Measurements from ENCODE around the gene PSMD1.

Gene PSMD1

DNA sequence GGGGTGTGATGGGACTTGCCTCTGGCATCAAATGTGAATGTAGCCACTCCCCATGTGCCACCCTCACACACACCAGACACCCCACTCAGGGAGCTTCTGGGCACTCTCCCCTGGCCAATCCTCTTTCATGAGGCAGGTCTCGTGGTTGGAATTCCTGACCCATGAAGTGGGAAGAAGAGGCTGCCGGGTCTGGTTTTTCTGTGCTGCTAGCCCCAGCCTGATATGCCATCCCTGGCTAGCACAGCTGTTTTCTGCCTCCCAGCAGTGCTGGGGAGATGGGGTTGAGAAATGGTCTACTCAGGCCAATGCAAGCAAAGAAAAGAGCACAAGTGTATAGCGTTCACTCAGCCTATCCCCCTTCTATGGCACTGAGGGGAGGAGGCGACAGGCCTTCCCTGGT is 20.5 kb upstream of the PSMD1 start:
- DNase-seq: no peak

DNA sequence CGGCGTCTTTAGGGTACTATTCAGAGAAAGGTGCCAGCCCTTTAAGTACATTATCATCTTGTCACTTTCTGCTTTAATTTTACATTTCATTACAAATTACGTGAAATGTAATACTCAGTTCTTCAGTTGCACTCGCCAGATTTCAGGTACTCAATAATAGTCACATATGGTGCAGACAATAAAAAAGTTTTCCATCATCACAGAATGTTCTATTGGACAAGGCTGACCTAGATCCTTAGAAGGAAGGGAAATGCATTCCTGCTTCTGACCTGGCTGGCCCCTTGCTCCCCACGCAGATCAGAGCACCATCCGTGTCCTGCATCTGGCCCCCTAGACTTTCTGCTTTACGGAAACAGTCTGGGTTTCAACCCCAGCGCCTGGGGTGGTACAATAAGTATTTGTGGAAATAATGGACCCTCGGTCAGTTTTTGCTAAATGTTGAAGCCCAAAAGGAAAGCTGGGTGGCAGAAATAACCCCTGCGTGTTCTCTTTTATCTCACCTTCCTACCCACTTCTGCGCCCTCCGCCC is 20.0 kb upstream of the PSMD1 start:
- no peak for DNase-seq

DNA sequence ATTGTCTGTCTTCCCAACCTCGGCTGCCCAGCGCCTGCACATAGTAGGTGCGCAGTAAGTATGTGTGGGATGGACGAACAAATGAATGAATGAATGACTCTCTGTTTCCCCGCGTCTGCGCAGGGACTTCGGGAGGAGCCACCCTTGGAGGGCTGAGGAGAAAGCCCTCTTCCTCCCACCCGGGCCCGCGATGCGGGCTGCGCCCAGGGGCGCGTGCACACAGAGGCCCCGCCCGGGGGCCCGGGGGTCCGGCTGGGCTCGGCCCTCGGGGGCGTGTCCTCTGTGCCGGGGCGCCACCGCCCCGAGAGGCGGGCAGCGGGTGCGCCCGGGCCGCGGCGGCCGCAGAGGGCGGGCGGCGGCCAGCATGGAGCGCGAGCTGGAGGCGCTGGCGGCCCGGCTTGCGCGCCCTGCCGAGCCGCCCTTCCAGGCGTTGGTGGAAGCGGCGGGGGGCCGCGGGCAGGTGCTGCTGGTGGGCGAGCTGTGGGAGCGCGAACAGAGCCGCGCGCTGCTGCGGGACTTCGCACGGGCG is 19.4 kb upstream of the PSMD1 start, which contains the start of gene C2orf72:
Gene C2orf72, plus strand, starts transcription at position 322 of the 529 bp plus-strand sequence. Its CDS starts 43 bp downstream, at position 365.
- DNase-seq: no peak

DNA sequence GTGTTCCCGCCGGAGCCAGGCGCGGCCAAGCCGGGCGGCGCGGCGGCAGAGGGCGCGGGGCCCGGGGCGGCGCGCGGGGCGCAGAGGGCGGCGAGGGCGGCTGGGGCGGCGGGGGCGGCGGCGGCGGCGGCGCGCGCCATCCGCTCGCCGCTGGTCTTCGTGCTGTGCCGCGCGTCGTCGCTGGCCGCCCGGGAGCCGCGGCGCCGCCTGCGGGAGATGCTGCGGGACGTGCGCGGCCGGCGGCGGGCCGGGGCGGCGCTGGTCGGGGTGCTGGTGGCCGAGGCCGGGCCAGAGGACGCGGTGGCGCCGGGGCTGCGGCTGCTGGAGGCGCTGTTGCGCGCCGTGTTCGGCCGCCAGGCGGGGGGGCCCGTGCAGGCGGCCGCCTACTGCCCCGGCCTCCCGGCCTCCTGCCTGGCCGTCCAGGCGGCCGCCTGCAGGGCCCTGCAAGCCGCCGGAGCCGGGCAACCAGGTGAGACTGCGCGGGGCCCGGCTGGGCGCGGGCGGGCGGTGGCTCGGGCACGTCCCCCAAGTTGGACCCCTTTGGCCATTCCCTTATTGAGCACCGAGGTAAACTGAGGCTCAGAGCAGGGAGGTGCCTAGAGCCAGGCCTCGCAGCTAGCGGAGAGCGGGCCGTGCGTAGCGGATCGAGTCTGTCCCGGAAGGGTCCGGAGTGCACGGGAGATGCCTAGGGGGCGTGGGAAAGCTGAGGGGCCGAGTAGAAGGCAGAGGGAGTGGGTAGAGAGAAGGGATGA is 18.8 kb upstream of the PSMD1 start:
- no peak for DNase-seq

DNA sequence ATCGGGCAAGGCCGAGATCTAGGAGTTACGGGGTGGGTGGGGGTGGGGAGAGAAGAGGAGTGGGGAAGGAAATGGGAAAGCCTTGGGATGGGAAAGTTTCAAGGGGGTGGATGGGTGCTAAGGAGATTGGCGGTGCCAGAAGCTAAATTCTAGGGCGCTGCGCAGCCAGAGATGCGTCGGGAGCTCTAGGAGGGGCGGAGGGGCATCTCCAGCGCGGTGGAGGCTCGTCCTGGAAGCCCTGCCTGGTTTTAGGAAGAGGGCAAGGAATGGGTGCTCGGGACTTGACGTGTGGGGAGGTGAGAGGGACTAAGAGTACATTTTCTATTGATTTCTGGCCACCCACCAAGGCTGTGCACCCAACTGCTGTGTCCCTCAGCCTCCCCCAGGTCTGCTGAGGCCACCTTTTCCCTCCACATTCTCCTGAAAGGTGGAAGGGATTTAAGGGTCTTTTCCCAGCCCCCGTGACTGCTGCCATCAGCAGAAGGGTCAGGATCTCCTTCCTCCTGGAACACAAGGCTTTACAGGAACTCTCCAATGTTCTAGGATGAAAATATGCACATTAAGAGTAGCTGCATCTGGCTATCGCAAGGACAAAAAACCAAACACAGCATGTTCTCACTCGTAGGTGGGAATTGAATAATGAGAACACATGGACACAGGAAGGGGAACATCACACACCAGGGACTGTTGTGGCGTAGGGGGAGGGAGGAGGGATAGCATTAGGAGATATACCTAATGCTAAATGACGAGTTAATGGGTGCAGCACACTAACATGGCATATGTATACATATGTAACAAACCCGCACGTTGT is 18.0 kb upstream of the PSMD1 start:
- no peak for DNase-seq

DNA sequence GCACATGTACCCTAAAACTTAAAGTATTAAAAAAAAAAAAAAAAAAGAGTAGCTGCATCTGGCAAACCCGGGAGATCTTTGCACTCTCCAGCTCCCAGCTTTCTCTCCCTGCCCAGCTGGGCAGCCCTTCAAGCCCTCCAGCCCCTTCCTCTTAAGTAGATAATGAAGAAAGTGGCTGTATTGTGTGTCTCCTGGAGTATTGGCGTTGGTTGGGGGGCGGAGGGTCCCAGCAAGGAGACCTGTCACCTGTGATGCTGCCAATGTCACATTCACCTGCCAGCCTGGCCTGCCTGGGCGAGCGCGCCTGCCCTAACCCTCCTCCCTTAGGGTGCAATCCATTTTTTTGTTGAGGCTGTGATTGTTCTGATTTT is 17.4 kb upstream of the PSMD1 start:
- DNase-seq: no peak

DNA sequence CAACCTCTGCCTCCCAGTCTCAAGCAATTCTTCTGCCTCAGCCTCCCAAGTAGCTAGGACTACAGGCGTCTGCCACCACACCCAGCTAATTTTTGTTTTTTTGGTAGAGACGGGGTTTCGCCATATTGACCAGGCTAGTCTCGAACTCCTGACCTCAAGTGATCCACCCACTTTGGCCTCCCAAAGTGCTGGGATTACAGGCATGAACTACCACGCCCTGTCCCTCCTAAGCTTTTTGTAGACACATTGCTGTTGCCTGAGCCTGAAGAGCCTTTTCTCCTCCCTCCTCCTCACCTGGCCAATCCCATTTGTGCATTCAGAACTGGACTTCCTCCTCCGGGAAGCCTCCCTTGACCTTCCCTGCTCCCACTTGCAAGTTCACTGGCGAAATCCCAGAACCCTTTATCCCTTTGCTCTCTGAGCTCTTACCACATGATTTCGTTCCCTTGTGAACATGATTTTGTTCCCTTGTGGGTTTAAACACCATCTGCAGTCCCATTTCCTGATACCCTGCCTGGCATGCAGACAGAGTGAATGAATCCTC is 16.8 kb upstream of the PSMD1 start:
- DNase-seq: no peak

DNA sequence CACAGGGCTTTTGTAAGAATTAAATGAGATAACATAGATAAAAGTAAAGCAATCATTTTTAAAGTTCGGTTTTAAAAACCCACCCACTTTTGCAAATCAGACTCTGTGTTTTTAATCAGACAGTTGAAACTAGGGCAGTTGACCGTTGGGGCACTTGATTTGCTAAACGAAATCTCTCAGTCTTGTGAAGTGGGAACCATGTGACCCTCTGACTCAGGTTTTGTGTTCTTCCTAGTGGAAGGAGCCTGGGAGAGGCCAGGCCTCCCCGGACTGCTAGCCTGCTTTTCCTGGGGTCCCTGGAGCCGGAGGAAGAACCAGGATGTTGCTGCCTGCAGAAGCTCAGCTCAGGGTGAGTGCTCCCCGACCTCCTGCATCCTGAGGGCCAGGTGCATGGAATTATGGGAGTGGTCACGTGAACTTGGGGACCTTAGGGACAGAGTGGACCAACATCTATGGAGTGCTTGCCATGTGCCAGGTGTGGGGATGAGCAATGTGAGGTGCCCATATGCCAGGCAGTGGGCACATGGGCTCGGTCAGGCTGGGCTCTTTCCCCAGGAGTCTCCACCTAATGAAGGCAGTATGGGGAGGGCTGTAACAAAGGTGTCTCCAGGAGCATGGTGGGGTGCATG is 15.5 kb upstream of the PSMD1 start:
- DNase-seq: no peak

DNA sequence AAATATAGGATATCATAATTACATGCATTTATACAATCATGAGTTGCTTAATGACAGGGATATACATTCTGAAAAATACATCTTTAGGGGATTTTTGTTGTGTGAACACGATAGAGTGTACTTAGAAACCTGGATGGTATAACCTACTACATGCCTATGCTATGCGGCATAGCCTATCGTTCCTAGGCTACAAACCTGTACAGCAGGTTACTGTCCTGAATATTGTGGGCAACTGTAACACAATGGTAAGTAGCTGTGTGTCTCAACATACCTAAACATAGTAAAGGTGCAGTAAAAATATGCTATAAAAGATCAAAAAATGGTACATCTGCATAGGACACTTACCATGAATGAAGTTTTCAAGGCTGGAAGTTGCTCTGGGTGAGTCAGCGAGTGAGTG is 12.9 kb upstream of the PSMD1 start:
- DNase-seq: no peak

DNA sequence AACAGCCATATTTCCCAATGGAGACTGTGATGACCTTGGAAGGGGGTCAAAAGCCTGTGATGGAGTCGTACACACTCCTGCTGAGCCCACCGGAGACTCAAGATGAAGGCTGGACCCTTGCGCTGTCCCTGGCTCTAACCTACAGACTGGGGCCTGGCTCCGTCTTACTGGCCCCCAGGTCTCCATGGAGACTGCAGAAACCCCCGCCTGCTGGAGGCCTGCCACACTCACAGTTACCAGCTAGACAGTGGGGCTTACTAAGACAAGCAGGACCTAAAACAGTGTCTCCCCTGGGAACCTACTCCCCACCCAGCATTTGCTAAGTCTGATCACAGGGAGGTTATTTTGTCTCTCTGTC is 9.8 kb upstream of the PSMD1 start:
- no peak for DNase-seq

DNA sequence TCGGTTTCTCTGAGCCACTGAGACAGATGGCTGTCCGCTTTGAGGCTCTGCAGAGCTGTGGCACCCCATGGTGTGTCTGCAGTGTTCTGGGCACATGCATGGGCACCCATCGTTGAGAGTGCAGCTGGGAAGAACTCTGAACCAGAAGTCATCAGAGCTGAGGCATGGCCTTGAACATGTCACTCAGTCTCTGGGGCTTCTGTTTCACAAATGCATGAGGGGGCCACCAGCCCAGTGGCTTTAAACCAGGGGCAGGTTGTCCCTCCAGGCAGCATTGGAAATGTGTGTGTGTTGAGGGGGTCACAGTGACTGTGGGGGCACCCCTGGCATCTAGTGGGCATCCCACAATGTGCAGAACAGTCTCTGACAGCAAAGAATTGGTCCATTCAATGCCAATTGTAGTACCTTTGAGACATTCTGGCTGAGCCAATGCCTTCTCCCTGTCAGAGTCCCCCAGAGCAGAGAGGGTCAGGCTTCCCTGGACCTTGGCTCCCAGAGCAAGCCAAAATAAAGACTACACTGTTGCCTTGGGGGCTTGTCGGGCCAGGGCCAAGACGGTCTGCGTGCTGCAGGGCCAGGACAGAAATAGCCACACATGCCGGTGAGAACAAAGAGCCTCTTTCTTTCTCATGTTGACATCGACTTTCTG is 9.3 kb upstream of the PSMD1 start:
- no peak for DNase-seq

DNA sequence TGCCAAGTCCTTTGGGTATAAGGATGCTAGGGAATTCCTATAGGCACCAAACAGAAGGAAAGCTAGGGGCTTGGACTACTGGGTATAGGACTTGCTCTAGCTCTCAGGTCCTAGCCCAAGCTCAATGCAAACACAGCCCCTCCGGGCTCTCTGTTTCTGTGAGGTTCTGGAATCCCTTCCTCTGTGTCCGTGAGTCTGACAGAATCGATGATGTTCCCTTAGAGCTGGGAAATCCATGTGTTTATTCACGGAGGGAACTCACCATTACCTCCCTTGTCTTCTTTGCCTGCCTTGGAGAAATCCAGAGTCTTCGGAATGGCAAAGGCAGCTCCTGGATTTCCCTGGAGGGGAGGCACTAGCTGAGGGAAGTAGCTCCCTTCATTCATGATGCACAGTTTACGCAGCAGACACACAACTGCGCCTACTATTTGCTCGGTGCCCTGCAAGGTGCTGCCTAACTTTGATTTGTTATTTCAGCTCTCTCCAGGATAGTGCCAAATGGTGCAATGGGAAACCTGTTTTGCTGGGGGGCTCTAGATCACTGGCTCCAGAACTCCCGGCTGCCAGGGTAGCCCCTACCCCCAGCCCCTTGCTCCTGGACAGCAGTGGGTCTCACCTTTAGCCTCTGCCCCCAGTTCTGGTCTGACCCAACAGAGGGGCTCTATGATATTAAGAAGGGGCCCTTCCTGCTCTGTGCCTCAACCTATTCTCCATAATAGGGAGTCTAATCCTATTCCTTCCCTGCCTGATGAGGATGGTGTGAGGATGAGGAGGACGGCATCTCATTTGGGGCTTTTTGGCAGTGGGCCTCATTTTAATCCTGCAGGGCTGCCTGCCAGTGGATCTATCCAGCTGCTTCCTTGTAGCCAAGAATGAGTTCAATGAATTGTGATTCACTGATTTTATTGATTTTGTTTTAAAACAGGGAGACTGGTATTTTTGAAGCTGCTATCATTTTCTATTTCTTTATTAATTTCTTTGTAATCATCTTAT is 8.4 kb upstream of the PSMD1 start:
- DNase-seq: no peak

DNA sequence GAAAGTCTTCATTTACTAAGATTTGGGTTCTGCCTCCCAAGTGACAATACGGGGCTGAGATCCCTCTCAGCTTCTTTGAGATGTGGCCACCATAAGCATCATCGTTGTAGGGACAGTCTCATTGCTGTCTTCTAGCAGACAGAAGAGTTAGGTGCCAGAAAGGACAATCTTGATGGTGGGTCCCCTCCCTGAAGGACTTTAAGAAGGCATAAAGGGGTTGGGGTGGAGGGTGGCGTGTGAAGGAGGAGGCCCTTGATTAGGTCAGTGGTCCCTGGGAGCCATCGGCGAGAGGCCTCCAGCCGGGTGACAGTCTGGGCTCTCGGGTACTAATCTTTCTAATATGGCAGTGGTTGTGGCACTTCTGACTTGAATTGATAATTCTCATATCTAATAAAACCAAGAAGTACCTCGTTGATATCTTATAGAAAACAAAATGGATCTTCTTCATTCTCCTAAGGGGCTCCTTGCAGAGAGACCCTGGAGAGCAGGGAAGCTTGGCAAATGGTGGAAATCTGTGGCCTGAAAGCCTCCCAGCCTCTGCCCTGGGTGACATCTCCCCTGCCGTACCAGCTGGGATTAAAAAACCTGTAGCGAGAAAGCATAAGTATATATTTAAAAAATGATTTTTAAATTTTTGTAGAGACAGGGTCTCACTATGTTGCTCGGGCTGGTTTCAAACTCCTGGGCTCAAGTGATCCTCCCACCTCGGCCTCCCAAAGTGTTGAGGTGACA is 7.2 kb upstream of the PSMD1 start:
- DNase-seq: no peak

DNA sequence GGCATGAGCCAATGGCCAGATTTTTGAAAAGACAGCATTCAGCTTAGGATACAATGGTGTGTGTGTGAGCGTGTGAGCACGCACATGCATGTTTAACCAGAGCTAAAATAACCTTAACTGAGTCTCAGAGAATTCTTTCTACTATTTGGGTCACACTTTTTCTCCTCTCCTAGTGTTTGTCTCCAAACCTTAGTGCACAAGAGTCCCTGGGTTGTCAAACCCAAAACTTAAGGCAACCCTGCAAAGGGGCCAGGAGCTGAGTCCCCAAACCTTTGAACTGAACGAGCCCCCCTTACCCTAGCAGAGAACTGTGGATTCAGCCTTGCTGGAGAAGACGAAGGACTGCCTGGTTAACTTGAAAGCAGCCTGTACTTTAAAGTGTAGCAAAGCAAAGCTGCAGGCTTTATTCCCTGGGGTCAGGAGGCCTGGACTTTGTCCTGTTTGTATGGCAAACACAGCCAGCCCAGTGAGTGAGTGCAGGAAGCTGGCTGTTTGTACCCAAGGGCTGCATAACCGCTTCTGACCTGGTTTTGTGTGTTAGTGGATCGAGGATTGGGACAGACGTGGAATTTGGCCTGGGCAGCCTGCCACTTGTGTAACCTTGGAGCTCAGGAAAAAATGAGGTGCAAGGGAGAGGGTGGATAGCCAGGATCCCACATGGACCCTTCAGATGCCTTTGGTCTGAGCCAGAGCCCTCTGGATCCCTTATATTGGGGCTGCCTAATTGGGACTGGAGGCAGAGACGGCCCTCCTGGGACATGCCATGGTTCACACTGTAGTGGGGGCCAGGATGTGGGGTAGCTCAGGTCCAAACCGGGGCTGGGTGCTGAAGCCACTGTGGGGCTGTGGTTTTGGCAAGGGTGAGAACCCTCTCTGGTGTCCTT is 6.4 kb upstream of the PSMD1 start:
- no peak for DNase-seq

DNA sequence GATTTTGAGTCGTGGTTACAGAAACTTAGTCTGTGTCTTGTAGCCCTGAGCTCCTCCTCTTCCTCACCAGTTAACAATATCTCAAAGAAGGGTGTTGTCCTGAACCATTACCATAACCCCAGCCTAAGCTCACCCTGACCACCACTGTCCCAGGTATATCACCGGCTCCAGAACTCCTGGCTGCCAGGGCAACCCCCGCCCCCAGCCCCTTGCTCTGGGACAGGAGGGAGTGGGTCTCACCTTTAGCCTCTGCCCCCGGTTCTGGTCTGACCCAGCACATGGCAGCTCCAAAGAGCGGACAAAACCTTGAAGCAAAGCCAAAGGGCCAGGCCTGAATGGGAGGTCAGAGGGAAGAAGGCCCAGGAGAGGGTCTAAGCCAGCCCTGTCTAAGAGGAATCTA is 5.6 kb upstream of the PSMD1 start:
- no peak for DNase-seq

DNA sequence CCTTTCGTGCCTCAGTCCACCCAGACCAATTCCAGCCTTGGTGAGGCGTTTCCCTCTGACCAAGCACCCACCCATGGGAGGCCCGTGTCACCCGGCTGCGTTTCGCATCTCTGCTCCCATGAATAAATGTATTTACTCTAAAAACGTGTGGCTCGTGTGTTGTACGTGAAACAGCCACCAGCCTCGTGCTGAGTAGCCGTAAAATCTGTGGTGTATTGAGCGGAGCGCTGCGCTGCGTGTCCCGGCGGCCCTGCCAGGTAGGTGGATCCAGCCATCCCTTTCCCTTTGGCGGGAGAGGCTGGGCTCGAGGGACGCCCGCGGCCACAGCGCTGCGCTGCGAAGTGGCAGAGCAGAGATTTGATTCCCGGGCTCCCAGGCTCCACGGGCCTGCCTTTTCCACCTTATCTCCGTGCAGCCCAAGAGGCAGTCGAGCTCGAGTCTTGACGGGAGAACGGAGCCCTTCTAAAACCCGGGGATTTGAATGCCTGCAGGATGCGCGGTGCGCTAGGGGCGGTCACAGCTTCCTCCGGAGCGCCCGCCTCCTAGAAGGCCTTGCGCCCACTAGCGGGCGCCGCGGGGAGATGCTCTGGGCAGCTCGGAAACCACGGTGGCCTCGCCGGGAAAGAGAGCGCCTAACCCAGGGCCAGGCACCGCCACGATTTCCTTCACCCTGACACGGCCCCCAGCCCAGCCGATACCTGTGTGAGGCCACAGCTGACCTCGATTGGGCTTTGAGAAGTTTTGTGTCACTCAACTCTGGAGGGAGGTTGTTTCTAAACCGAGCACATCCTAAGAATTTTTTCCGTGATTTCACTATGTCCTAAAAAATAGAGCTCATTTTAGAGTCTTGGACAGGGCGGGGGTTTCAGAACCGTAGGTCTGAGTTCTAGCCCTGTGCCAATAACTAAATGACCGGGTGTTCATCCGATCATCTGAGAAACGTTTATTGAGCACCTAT is 3.9 kb upstream of the PSMD1 start:
- no peak for DNase-seq

DNA sequence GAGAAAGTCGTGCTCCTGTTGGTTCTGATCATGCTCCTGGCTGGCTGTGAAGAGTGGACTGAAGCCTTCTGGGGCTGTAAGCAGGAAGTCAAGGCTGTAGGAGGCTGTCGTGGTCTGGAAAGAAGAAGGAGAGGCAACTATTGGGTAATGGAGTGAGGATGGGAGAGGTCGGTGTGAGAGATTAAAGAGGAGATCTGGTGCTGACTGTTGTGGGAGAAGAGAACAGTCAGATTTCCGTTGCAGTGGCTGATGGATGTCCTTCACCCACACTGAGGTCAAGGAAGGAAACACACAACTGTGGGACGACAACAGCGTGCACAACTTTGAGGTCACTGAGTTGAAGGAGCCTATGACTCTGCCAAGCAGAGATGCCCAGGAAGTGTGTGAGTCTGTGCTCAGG is 2.8 kb upstream of the PSMD1 start:
- no peak for DNase-seq

DNA sequence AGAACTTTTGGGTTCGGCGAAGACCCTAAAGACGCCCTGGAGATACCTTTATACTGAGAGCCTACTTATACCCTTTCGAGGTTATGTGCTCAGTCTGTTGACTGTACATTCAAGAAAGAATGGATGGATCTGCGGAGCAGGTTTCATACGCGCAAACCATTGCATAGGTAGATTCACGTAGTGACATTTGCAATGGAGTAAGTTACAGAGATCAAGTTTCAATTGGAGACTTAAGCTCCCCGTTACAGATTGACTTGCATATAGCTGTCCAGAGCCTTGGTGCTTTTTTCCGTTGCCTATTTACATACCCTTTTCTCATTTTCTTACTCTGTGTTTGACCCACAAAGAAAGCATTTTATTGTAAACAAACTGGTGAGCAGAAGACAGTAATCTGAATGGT is 923 bp downstream of the PSMD1 start:
- no peak for DNase-seq

Data from cortex of kidney (tissue), 1 donor.